ENCODE measurements around the gene MAPT.
"Not testable (repeated sequence)": the region's sequence is repeated elsewhere in the genome, so short reads cannot be mapped to it uniquely, and the experiment has no call there.

The MAPT gene

GRCh38 chr17:45894022-45894784, at the start of gene MAPT:
TSS of gene MAPT (plus strand) at chr17:45894554. CDS start at chr17:45962338, 67,784 bp downstream.
- DNase-seq: peak; percentile 92 to 95

- DNase-seq: no peak
Measured at GRCh38 chr17:45844695-45845375, 49.5 kb upstream of the MAPT start, which contains the start of gene SPPL2C. TSS of gene SPPL2C (plus strand) at chr17:45844881. CDS start at chr17:45844907, 26 bp downstream.

GRCh38 chr17:45845376-45846185, 48.8 kb upstream of the MAPT start:
- DNase-seq: no peak

- DNase-seq: no peak
Measured at GRCh38 chr17:45846223-45846622, 48.1 kb upstream of the MAPT start.

GRCh38 chr17:45846646-45847045, 47.7 kb upstream of the MAPT start:
- DNase-seq: no peak

- no peak for DNase-seq
Measured at GRCh38 chr17:45847101-45847500, 47.3 kb upstream of the MAPT start.

GRCh38 chr17:45847747-45848146, 46.6 kb upstream of the MAPT start:
- no peak for DNase-seq

GRCh38 chr17:45848405-45848804, 45.9 kb upstream of the MAPT start:
- DNase-seq: no peak

GRCh38 chr17:45848868-45849535, 45.4 kb upstream of the MAPT start:
- peak; percentile 53 to 76 for DNase-seq

GRCh38 chr17:45849536-45849990, 44.8 kb upstream of the MAPT start:
- DNase-seq: no peak

- DNase-seq: no peak
Measured at GRCh38 chr17:45850011-45850410, 44.3 kb upstream of the MAPT start.

- no peak for DNase-seq
Measured at GRCh38 chr17:45850468-45850867, 43.9 kb upstream of the MAPT start.

GRCh38 chr17:45851022-45851421, 43.3 kb upstream of the MAPT start:
- DNase-seq: no peak

- no peak for DNase-seq
Measured at GRCh38 chr17:45851464-45851863, 42.9 kb upstream of the MAPT start.

- DNase-seq: no peak
Measured at GRCh38 chr17:45851873-45852272, 42.5 kb upstream of the MAPT start.

GRCh38 chr17:45852535-45853297, 41.6 kb upstream of the MAPT start:
- DNase-seq: peak; percentile 44 to 58

GRCh38 chr17:45854209-45854608, 40.1 kb upstream of the MAPT start:
- no peak for DNase-seq

GRCh38 chr17:45855691-45856336, 38.5 kb upstream of the MAPT start:
- no peak for DNase-seq

GRCh38 chr17:45857977-45858708, 36.2 kb upstream of the MAPT start:
- DNase-seq: no peak

- DNase-seq: no peak
Measured at GRCh38 chr17:45861165-45861564, 33.2 kb upstream of the MAPT start.

GRCh38 chr17:45862127-45862526, 32.2 kb upstream of the MAPT start:
- not testable (repeated sequence) for DNase-seq

Data from hippocampal formation (tissue), 2 donors.